Suprapubic skin (tissue), 4 donors: ENCODE measurements around the gene IL17RB. TPM values are rescaled to one million over a fixed set of nuclear protein-coding genes. Genes with fewer than 3 reads are reported as not detected.

Experiments
- DNase-seq, 2 donors: peaks; one replicate each; pipeline ENCODE4 v3.0.0-alpha.2; 2019; ENCODE audit warnings: low spot score in 2 of 2
- H3K27ac ChIP-seq: fragments of 200-600 bp; sonication (generic); one replicate; pipeline ENCODE4 v1.5.1; 2019
- H3K27me3 ChIP-seq: fragments of 200-600 bp; sonication (generic); one replicate; pipeline ENCODE4 v1.5.1; 2019
- H3K36me3 ChIP-seq: fragments of 200-600 bp; sonication (generic); one replicate; pipeline ENCODE4 v1.5.1; 2019
- H3K4me1 ChIP-seq: fragments of 200-600 bp; sonication (generic); one replicate; pipeline ENCODE4 v1.5.1; 2019
- H3K4me3 ChIP-seq: fragments of 200-600 bp; sonication (generic); one replicate; pipeline ENCODE4 v1.5.1; 2019; ENCODE audit warnings: mild to moderate bottlenecking
- H3K9me3 ChIP-seq: fragments of 200-600 bp; sonication (generic); one replicate; pipeline ENCODE4 v1.5.1; 2019
- CTCF ChIP-seq, 2 donors: fragments of 200-600 bp in 1 of 2; fragments of 450-650 bp in 1 of 2; sonication (generic) in 1 of 2; IDR thresholded peaks; one replicate each; pipeline ENCODE4 v1.5.1; 2016 to 2019; ENCODE audit warnings: antibody characterized with exemption in 2 of 2, mild to moderate bottlenecking in 1 of 2, moderate library complexity in 1 of 2
- EP300 ChIP-seq: sonication (generic); formaldehyde crosslinking; IDR thresholded peaks from one replicate; pipeline ENCODE4 v1.6.1; 2017; ENCODE audit warnings: antibody characterized with exemption
- POLR2A ChIP-seq, 2 donors: fragments of 450-650 bp; IDR thresholded peaks; one replicate each; pipeline ENCODE4 v1.6.1; 2017; ENCODE audit warnings: antibody characterized with exemption in 2 of 2, mild to moderate bottlenecking in 2 of 2, moderate library complexity in 2 of 2
- POLR2AphosphoS5 ChIP-seq, 3 donors: sonication (generic); formaldehyde crosslinking; IDR thresholded peaks; one replicate each; pipeline ENCODE4 v1.6.1; 2017; ENCODE audit warnings: antibody characterized with exemption in 3 of 3
- WGBS: methylation state at CpG from one replicate; pipeline ENCODE4 v1.1.5; 2018; 5-methylcytosine and 5-hydroxymethylcytosine counted together
- total RNA-seq, 4 donors: library from RNA; depleted of rRNA; stranded (reverse); fragments of >200 nt; gene quantifications; one replicate each; pipeline ENCODE4 v1.1.0, GENCODE V29; 2016

IL17RB gene
- total RNA-seq, 4 donors from 2014 or later, result 1.7 to 5.1 (median 2.2) TPM

DNA sequence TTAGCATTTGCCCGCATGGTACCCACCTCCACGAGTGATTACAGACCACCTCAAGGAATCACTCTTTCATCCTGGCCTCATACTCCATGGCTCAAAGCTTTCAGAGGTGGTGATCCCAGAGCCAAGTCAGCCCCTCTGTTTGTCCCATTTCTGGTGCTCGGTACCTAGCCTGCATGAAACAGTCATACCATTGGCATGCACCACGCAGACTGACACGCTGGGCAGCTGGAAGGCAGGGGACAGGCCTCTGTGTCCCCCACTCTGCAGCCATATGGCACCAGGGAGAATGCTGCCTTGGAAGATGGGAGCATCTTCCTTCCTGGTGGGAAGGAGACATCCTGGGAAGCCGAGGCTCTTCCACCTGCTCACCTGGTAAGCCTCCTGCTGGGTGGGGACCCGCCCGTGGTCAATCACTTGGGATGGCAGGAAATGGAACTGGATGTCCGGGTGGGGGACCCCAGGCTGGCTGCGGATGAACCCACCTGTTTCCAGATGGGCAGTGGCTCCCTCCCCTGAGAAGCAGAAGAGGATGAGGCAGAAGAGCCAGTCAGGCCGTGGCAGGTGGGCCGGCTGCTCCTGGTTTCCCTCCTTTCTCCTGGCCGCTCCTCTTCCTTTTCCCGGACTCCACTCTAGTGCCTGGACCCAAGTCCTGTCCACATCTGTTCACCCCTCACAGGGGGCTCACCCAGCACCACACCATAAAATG, 27.1 kb upstream of the IL17RB start:
- H3K9me3 ChIP-seq, result no peaks in the 10 kb centered on the region
- H3K4me1 ChIP-seq, result no peaks in the 10 kb centered on the region
- peak; percentile 45 to 65 for DNase-seq
- no peak overlapping the region for H3K4me3 ChIP-seq
- 96% methylated on average over 12 of the region's 14 CpGs for WGBS
- TF ChIP-seq POLR2A (IDR thresholded peaks at IDR 0.05) (no peak), EP300 (no peak), POLR2AphosphoS5 (IDR thresholded peaks at IDR 0.05) (no peak), CTCF (IDR thresholded peaks at IDR 0.05) (no peak)
- no peaks in the 10 kb centered on the region for H3K27me3 ChIP-seq
- no peak overlapping the region for H3K27ac ChIP-seq
- H3K36me3 ChIP-seq, result peaks cover 5% of the 10 kb centered on the region

DNA sequence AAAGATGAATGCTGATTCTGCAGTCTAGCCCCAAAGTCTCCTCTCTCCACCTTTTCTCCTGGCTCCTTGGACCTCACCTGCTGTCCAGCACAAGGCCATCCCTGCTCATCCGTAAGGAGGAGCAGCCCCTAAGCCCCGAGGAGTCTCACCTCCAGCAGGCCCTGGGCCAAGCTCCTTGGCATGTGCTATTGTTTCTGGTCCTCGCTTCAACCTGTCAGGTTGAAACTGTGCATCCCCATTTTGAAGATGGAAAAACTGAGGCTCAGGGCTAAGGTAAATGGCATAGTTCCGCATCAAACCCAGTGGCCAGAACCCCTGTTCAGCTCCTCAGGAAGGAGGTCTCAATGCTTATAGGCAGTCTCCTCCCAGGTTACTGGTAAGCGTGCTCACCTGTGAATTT, 26.3 kb upstream of the IL17RB start:
- peak in 1 of 2 donors; percentile 24 for DNase-seq
- Histone ChIP-seq H3K36me3 (peaks cover 5% of the 10 kb centered on the region), H3K9me3 (no peaks in the 10 kb centered on the region), H3K27me3 (no peaks in the 10 kb centered on the region), H3K4me1 (no peaks in the 10 kb centered on the region), H3K4me3 (no peak overlapping the region), H3K27ac (no peak overlapping the region)
- 100% methylated on average over 1 of the region's 5 CpGs for WGBS
- TF ChIP-seq CTCF (IDR thresholded peaks at IDR 0.05), result no peak
- no peak for TF ChIP-seq POLR2AphosphoS5 (IDR thresholded peaks at IDR 0.05)
- no peak for TF ChIP-seq POLR2A (IDR thresholded peaks at IDR 0.05)
- no peak for TF ChIP-seq EP300

GRCh38 chr3:53820756-53821580, 25.4 kb upstream of the IL17RB start:
- peak; percentile 49 to 76 for DNase-seq
- H3K4me1 ChIP-seq, result no peaks in the 10 kb centered on the region
- WGBS, result 86% methylated on average over 20 of the region's 21 CpGs
- H3K27me3 ChIP-seq, result no peaks in the 10 kb centered on the region
- peaks cover 5% of the 10 kb centered on the region for H3K36me3 ChIP-seq
- H3K9me3 ChIP-seq, result no peaks in the 10 kb centered on the region
- TF ChIP-seq POLR2A (IDR thresholded peaks at IDR 0.05) (no peak), EP300 (no peak), POLR2AphosphoS5 (IDR thresholded peaks at IDR 0.05) (no peak), CTCF (IDR thresholded peaks at IDR 0.05) (no peak)
- H3K4me3 ChIP-seq, result no peak overlapping the region
- H3K27ac ChIP-seq, result no peak overlapping the region

DNA sequence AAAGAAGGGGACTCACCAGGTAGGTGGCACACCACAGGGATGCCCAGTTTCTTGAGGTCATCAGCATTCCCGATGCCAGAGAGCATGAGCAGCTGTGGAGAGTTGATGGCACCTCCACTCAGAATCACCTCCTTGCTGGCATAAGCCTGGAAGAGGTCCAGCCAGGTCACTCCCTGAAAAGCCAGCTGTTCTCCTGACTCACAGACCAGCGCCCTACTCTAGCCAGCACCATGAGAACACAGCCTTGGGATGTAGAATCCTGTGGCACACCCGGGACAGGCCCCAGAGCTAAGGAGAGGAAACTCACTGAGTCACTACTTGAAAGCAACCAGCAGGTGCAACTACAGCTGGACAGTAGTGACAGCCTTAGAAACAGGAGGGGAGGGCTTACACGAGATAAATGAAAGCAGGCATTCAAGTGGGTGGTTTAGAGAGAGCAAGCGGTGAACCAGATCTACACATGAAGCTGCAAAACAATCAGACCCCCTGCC, 24.7 kb upstream of the IL17RB start:
- Histone ChIP-seq H3K36me3 (peaks cover 5% of the 10 kb centered on the region), H3K27me3 (no peaks in the 10 kb centered on the region), H3K4me3 (no peak overlapping the region), H3K9me3 (no peaks in the 10 kb centered on the region), H3K4me1 (no peaks in the 10 kb centered on the region), H3K27ac (no peak overlapping the region)
- TF ChIP-seq POLR2A (IDR thresholded peaks at IDR 0.05), result no peak
- no peak for TF ChIP-seq EP300
- no peak for TF ChIP-seq CTCF (IDR thresholded peaks at IDR 0.05)
- no peak for TF ChIP-seq POLR2AphosphoS5 (IDR thresholded peaks at IDR 0.05)
- 51% methylated on average over 5 of the region's 5 CpGs for WGBS
- peak in 1 of 2 donors; percentile 37 for DNase-seq

GRCh38 chr3:53822331-53822741, 24.0 kb upstream of the IL17RB start:
- peak; percentile 48 to 63 for DNase-seq
- H3K36me3 ChIP-seq, result peaks cover 5% of the 10 kb centered on the region

More at GRCh38 chr3:53822331-53822741, 24.0 kb upstream of the IL17RB start:
- H3K4me1 ChIP-seq, result no peaks in the 10 kb centered on the region
- no peaks in the 10 kb centered on the region for H3K9me3 ChIP-seq
- no peak overlapping the region for H3K4me3 ChIP-seq
- no peak overlapping the region for H3K27ac ChIP-seq
- TF ChIP-seq POLR2AphosphoS5 (IDR thresholded peaks at IDR 0.05) (no peak), EP300 (no peak), POLR2A (IDR thresholded peaks at IDR 0.05) (no peak), CTCF (IDR thresholded peaks at IDR 0.05) (no peak)
- no peaks in the 10 kb centered on the region for H3K27me3 ChIP-seq
- 78% methylated on average over 10 of the region's 14 CpGs for WGBS
